H9 (cell line): ENCODE results near the gene PGBD2. TPM values are rescaled to one million over a fixed set of nuclear protein-coding genes. Genes with fewer than 3 reads are reported as not detected.

ENCODE experiments used
- DNase-seq: peaks from one replicate; pipeline ENCODE4 v3.0.0-alpha.2; 2017
- H2AFZ ChIP-seq: one replicate; pipeline ENCODE4 v1.6.1; 2013; ENCODE audit warnings: mild to moderate bottlenecking, low read length, control low read depth, moderate library complexity
- H2AK5ac ChIP-seq: 2 replicates; pipeline ENCODE4 v1.6.1; 2013; ENCODE audit warnings: low read length, control low read depth, mixed read lengths; ENCODE audit not compliant: insufficient read length
- H2BK120ac ChIP-seq: one replicate; pipeline ENCODE4 v1.6.1; 2013; ENCODE audit warnings: low read depth, mild to moderate bottlenecking, low read length, control low read depth, inconsistent platforms; ENCODE audit not compliant: poor library complexity, severe bottlenecking
- H2BK12ac ChIP-seq: 2 replicates; pipeline ENCODE4 v1.6.1; 2013; ENCODE audit warnings: low read length, control low read depth, mixed read lengths, low read depth; ENCODE audit not compliant: insufficient read length
- H2BK15ac ChIP-seq: 2 replicates; pipeline ENCODE4 v1.6.1; 2013; ENCODE audit warnings: low read depth, low read length, control low read depth
- H2BK20ac ChIP-seq: one replicate; pipeline ENCODE4 v1.6.1; 2013; ENCODE audit warnings: low read depth, mild to moderate bottlenecking, low read length, control low read depth, inconsistent platforms; ENCODE audit not compliant: poor library complexity, severe bottlenecking
- H2BK5ac ChIP-seq: 2 replicates; pipeline ENCODE4 v1.6.1; 2013; ENCODE audit warnings: low read length, control low read depth, mixed read lengths; ENCODE audit not compliant: insufficient read length
- H3K14ac ChIP-seq: 2 replicates; pipeline ENCODE4 v1.6.1; 2013; ENCODE audit warnings: low read length, control low read depth; ENCODE audit not compliant: insufficient read depth
- H3K18ac ChIP-seq: 2 replicates; pipeline ENCODE4 v1.6.1; 2013; ENCODE audit warnings: low read depth, mild to moderate bottlenecking, mixed read lengths, low read length, control low read depth; ENCODE audit not compliant: insufficient read length
- H3K23ac ChIP-seq: 2 replicates; pipeline ENCODE4 v1.6.1; 2013; ENCODE audit warnings: low read length, control low read depth, mixed read lengths, low read depth; ENCODE audit not compliant: insufficient read length
- H3K23me2 ChIP-seq: 2 replicates; pipeline ENCODE4 v1.6.1; 2013; ENCODE audit warnings: low read depth, mild to moderate bottlenecking, mixed read lengths, low read length, control low read depth; ENCODE audit not compliant: insufficient read length, poor library complexity, severe bottlenecking
- H3K27ac ChIP-seq: 2 replicates; pipeline ENCODE4 v1.5.1; 2013; ENCODE audit warnings: low read length, control low read depth, mixed read lengths, low read depth; ENCODE audit not compliant: insufficient read length
- H3K27me3 ChIP-seq: 2 replicates; pipeline ENCODE4 v1.6.1; 2013; ENCODE audit warnings: low read length, control low read depth, inconsistent platforms; ENCODE audit not compliant: insufficient read depth
- H3K4ac ChIP-seq: 2 replicates; pipeline ENCODE4 v1.6.1; 2013; ENCODE audit warnings: low read depth, mild to moderate bottlenecking, control low read depth, inconsistent platforms, low read length, moderate library complexity
- H3K4me1 ChIP-seq: 2 replicates; pipeline ENCODE4 v1.6.1; 2013; ENCODE audit warnings: low read length, control low read depth, inconsistent platforms; ENCODE audit not compliant: insufficient read depth
- H3K4me2 ChIP-seq: 2 replicates; pipeline ENCODE4 v1.6.1; 2013; ENCODE audit warnings: low read length, control low read depth, mixed read lengths; ENCODE audit not compliant: insufficient read length, insufficient read depth
- H3K56ac ChIP-seq: 2 replicates; pipeline ENCODE4 v1.6.1; 2013; ENCODE audit warnings: low read depth, mild to moderate bottlenecking, mixed read lengths, low read length, control low read depth; ENCODE audit not compliant: insufficient read length
- H3K79me1 ChIP-seq: 2 replicates; pipeline ENCODE4 v1.6.1; 2013; ENCODE audit warnings: low read depth, mild to moderate bottlenecking, moderate library complexity, low read length, control low read depth, inconsistent platforms; ENCODE audit not compliant: insufficient read depth, poor library complexity, severe bottlenecking
- H3K79me2 ChIP-seq: 2 replicates; pipeline ENCODE4 v1.6.1; 2013; ENCODE audit warnings: low read length, control low read depth, inconsistent platforms; ENCODE audit not compliant: insufficient read depth
- H3K9ac ChIP-seq: 2 replicates; pipeline ENCODE4 v1.6.1; 2013; ENCODE audit warnings: low read length, control low read depth, mixed read lengths; ENCODE audit not compliant: insufficient read length; ENCODE audit errors: extremely low read depth
- H3K9me3 ChIP-seq: one replicate; pipeline ENCODE4 v1.6.1; 2013; ENCODE audit warnings: low read depth, low read length, inconsistent platforms; ENCODE audit not compliant: control insufficient read depth
- H3T11ph ChIP-seq: one replicate; pipeline ENCODE4 v1.6.1; 2013; ENCODE audit warnings: mild to moderate bottlenecking, low read length, control low read depth, inconsistent platforms
- H4K20me1 ChIP-seq: one replicate; pipeline ENCODE4 v1.6.1; 2013; ENCODE audit not compliant: control insufficient read depth, insufficient read length, insufficient read depth
- H4K5ac ChIP-seq: 2 replicates; pipeline ENCODE4 v1.6.1; 2013; ENCODE audit warnings: low read depth, mild to moderate bottlenecking, mixed read lengths, low read length, control low read depth; ENCODE audit not compliant: insufficient read length
- H4K8ac ChIP-seq: replicated peaks from 2 replicates; pipeline ENCODE4 v1.6.1; 2013; ENCODE audit warnings: low read length, control low read depth, mixed read lengths, low read depth; ENCODE audit not compliant: insufficient read length
- H4K91ac ChIP-seq: 2 replicates; pipeline ENCODE4 v1.6.1; 2013; ENCODE audit warnings: low read depth, mild to moderate bottlenecking, moderate library complexity, mixed read lengths, low read length, control low read depth; ENCODE audit not compliant: insufficient read length
- H3K27ac Mint-ChIP-seq, 3 experiments: 2 replicates in 2 of 3; 3 replicates in 1 of 3; pipeline ENCODE4 v1.8.0; 2020 to 2021; ENCODE audit warnings: mixed read lengths in 3 of 3, mild to moderate bottlenecking in 1 of 3, moderate library complexity in 1 of 3
- H3K27me3 Mint-ChIP-seq: 2 replicates; pipeline ENCODE4 v1.8.0; 2021; ENCODE audit warnings: low read depth, mild to moderate bottlenecking, moderate library complexity, mixed read lengths
- H3K36me3 Mint-ChIP-seq, 3 experiments: 2 replicates in 2 of 3; 3 replicates in 1 of 3; pipeline ENCODE4 v1.8.0; 2020 to 2021; ENCODE audit warnings: low read depth in 3 of 3, mixed read lengths in 3 of 3; ENCODE audit not compliant: insufficient read depth in 1 of 3
- H3K4me1 Mint-ChIP-seq, 2 experiments: 2 replicates each; pipeline ENCODE4 v1.8.0; 2020; ENCODE audit warnings: mixed read lengths in 2 of 2
- H3K4me3 Mint-ChIP-seq, 2 experiments: 2 replicates in 1 of 2; 3 replicates in 1 of 2; pipeline ENCODE4 v1.8.0; 2020 to 2021; ENCODE audit warnings: mild to moderate bottlenecking in 2 of 2, mixed read lengths in 2 of 2, moderate library complexity in 1 of 2
- H3K9me3 Mint-ChIP-seq, 2 experiments: 2 replicates in 1 of 2; 3 replicates in 1 of 2; pipeline ENCODE4 v1.8.0; 2020; ENCODE audit warnings: mild to moderate bottlenecking in 2 of 2, mixed read lengths in 2 of 2, moderate library complexity in 1 of 2
- CTCF ChIP-seq: fragments of 200-600 bp; sonication (generic); conservative IDR thresholded peaks from 3 replicates; pipeline ENCODE4 v1.8.0; 2021; ENCODE audit warnings: antibody characterized with exemption, mild to moderate bottlenecking
- WGBS: extraction: QIAGEN DNeasy Blood & Tissue Kit; methylation state at CpG from one replicate; pipeline ENCODE4 v1.1.7; 2013; ENCODE audit warnings: missing lambda C conversion rate, low lambda C conversion rate, mixed read lengths; ENCODE audit not compliant: insufficient read length; ENCODE audit errors: extremely low coverage; 5-methylcytosine and 5-hydroxymethylcytosine counted together
- total RNA-seq: library from RNA; stranded (reverse); gene quantifications from 2 replicates; pipeline ENCODE4 v1.2.1, GENCODE V29; 2021

Gene PGBD2
- total RNA-seq, 1 experiment from 2014 or later: 10.4 TPM

- Histone ChIP-seq H4K8ac (no peak overlapping the region), H2BK120ac (no peak overlapping the region), H2AK5ac (no peak overlapping the region), H3K79me1 (no peaks in the 10 kb centered on the region), H2BK12ac (no peak overlapping the region), H2AFZ (peak overlapping the region; percentile 0), H2BK15ac (no peak overlapping the region), H3K56ac (no peak overlapping the region), H3K9me3 (no peaks in the 10 kb centered on the region), H3K4me1 (no peaks in the 10 kb centered on the region), H3T11ph (no peak overlapping the region), H3K14ac (peak overlapping the region; percentile 28; the same call in 1 of the 2 replicates), H4K91ac (no peak overlapping the region), H3K27ac (peak overlapping the region; percentile 3), H3K9ac (peak overlapping the region; percentile 74), H4K5ac (no peak overlapping the region), H4K20me1 (no peaks in the 10 kb centered on the region), H2BK20ac (no peak overlapping the region), H3K27me3 (no peaks in the 10 kb centered on the region), H2BK5ac (no peak overlapping the region), H3K23me2 (no peaks in the 10 kb centered on the region), H3K4me2 (peak overlapping the region; percentile 61), H3K23ac (no peak overlapping the region), H3K4ac (no peak overlapping the region), H3K79me2 (no peaks in the 10 kb centered on the region), H3K18ac (peak overlapping the region; percentile 46)
- H3K27me3 Mint-ChIP-seq: peaks cover 9% of the 10 kb centered on the region
- H3K36me3 Mint-ChIP-seq: no peaks in the 10 kb centered on the region; a peak in 1 of 7 replicates
- no peak for TF ChIP-seq CTCF
- peaks cover 2 to 7% of the 10 kb centered on the region in 2 experiments; a peak in 2 of 5 replicates for H3K9me3 Mint-ChIP-seq
- WGBS: no CpG with 5 or more reads among the region's 31 CpGs
- H3K27ac Mint-ChIP-seq: peak overlapping the region; percentile 97 to 98 (median 97)
- peaks cover 5 to 11% of the 10 kb centered on the region in 2 experiments; a peak in 2 of 4 replicates for H3K4me1 Mint-ChIP-seq
- DNase-seq: peak; percentile 91
- H3K4me3 Mint-ChIP-seq: peak overlapping the region; percentile 95 to 97
Observed at GRCh38 chr1:248872752-248873408, 33.2 kb upstream of the PGBD2 start.
